KMS-11 (cell line): Measurements from ENCODE around the gene LYZL6.

Experiments
- H2AFZ ChIP-seq: fragments of 200-600 bp; sonication (generic); 2 replicates; pipeline ENCODE4 v1.6.1; 2016; ENCODE audit warnings: antibody characterized with exemption, mixed run types, low read depth
- H3K27ac ChIP-seq: fragments of 200-600 bp; sonication (generic); 2 replicates; pipeline ENCODE4 v1.6.1; 2016; ENCODE audit warnings: mild to moderate bottlenecking, mixed run types
- H3K27me3 ChIP-seq: fragments of 200-600 bp; sonication (generic); 2 replicates; pipeline ENCODE4 v1.6.1; 2017; ENCODE audit warnings: mild to moderate bottlenecking, low read depth, mixed run types, moderate library complexity; ENCODE audit not compliant: insufficient read depth
- H3K36me3 ChIP-seq: fragments of 200-600 bp; sonication (generic); 2 replicates; pipeline ENCODE4 v1.6.1; 2017; ENCODE audit warnings: mild to moderate bottlenecking, mixed run types; ENCODE audit not compliant: insufficient read depth
- H3K4me1 ChIP-seq: fragments of 200-600 bp; sonication (generic); 2 replicates; pipeline ENCODE4 v1.6.1; 2016; ENCODE audit warnings: mild to moderate bottlenecking, low read depth, mixed run types; ENCODE audit not compliant: poor library complexity, severe bottlenecking
- H3K4me2 ChIP-seq: fragments of 200-600 bp; sonication (generic); 2 replicates; pipeline ENCODE4 v1.7.0; 2016; ENCODE audit warnings: mild to moderate bottlenecking, mixed run types
- H3K4me3 ChIP-seq: fragments of 200-600 bp; sonication (generic); IDR thresholded peaks from 2 replicates; pipeline ENCODE4 v1.6.1; 2017; ENCODE audit warnings: low read depth, low read length, mixed read lengths; ENCODE audit not compliant: insufficient read depth
- H3K79me2 ChIP-seq: fragments of 200-600 bp; sonication (generic); 2 replicates; pipeline ENCODE4 v1.6.1; 2016; ENCODE audit warnings: low read depth, mixed run types; ENCODE audit not compliant: insufficient read depth
- H3K9ac ChIP-seq: fragments of 200-600 bp; sonication (generic); 2 replicates; pipeline ENCODE4 v1.6.1; 2016; ENCODE audit warnings: mild to moderate bottlenecking, mixed run types
- H4K20me1 ChIP-seq: fragments of 200-600 bp; sonication (generic); 2 replicates; pipeline ENCODE4 v1.6.1; 2016; ENCODE audit warnings: mild to moderate bottlenecking, mixed run types; ENCODE audit not compliant: insufficient read depth
- TF ChIP-seq, protein P1 (sequence below): fragments of 200-600 bp; sonication (generic); conservative IDR thresholded peaks from 2 replicates; pipeline ENCODE4 v1.6.1; 2017; ENCODE audit warnings: low read depth, mild to moderate bottlenecking, antibody characterized with exemption, low read length, moderate library complexity, mixed read lengths

LYZL6 gene

DNA sequence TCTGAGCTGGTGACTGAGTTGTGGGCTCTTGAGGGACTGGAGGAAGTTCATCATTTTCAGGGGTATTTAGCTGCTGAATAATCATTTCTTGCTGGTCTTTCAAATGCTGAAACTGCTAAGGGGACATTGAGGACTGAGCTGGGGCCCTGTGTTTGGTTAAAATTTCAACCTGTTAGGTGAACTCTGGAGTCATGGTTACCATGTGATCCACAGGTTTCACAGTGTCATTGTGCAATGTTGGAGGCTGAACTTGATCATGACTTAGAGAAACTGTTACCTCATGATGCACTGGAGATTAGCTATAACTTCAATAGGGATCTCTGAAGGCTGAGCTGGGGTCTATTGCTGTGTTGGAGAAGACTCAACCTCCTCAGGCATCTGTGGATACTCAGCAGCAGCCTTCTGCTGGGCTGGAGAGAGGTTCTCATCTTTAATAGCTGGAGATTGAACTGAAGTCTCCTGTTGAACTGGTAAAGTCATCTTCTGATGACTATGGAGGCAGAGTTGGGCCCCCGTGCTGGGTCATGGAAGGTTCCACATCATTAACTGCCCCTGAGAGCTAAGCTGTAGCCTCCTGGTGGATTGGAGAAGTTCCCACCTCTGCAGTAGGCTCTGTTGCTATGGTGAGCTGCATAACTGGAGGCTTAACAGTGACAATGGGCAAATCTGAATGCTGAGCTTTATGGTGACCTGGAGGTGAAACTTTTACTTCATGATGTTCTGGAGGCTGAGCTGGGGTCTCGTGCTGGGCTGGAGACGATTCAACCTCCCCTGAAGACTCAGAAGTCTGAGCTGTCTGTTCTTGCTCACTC is 28.2 kb downstream of the LYZL6 start:
- TF ChIP-seq, protein P1, sequence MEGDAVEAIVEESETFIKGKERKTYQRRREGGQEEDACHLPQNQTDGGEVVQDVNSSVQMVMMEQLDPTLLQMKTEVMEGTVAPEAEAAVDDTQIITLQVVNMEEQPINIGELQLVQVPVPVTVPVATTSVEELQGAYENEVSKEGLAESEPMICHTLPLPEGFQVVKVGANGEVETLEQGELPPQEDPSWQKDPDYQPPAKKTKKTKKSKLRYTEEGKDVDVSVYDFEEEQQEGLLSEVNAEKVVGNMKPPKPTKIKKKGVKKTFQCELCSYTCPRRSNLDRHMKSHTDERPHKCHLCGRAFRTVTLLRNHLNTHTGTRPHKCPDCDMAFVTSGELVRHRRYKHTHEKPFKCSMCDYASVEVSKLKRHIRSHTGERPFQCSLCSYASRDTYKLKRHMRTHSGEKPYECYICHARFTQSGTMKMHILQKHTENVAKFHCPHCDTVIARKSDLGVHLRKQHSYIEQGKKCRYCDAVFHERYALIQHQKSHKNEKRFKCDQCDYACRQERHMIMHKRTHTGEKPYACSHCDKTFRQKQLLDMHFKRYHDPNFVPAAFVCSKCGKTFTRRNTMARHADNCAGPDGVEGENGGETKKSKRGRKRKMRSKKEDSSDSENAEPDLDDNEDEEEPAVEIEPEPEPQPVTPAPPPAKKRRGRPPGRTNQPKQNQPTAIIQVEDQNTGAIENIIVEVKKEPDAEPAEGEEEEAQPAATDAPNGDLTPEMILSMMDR: no peak
- no peak overlapping the region for H3K27ac ChIP-seq
- no peak overlapping the region for H3K9ac ChIP-seq
- H3K27me3 ChIP-seq: no peaks in the 10 kb centered on the region
- H2AFZ ChIP-seq: no peak overlapping the region
- no peaks in the 10 kb centered on the region for H3K79me2 ChIP-seq
- no peaks in the 10 kb centered on the region for H3K36me3 ChIP-seq
- no peaks in the 10 kb centered on the region for H4K20me1 ChIP-seq
- H3K4me2 ChIP-seq: no peak overlapping the region
- H3K4me1 ChIP-seq: no peaks in the 10 kb centered on the region
- H3K4me3 ChIP-seq: no peak overlapping the region

DNA sequence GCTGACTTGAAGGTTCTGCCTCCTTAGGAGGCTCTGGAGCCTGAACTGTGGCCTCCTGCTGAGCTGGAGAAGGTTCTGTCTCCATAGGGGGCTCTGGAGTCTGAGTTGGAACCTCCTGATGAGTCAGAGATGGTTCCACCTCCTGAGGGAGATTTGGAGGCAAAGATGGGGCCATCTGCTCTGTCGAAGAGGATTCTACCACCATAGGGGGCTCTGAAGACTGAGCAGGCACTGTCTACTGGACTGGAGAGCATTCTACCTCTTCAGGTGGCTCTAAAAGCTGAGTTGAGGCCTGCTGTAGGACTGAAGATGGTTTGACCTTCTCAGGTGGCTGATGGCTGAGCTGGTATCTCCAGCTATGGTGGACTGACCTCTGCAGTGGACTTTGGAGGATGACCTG is 29.2 kb downstream of the LYZL6 start:
- TF ChIP-seq, protein P1: no peak
- no peak overlapping the region for H3K27ac ChIP-seq
- H2AFZ ChIP-seq: no peak overlapping the region
- no peak overlapping the region for H3K4me3 ChIP-seq
- no peak overlapping the region for H3K4me2 ChIP-seq
- no peaks in the 10 kb centered on the region for H3K27me3 ChIP-seq
- H3K9ac ChIP-seq: no peak overlapping the region
- no peaks in the 10 kb centered on the region for H4K20me1 ChIP-seq
- H3K36me3 ChIP-seq: no peaks in the 10 kb centered on the region
- no peaks in the 10 kb centered on the region for H3K4me1 ChIP-seq
- no peaks in the 10 kb centered on the region for H3K79me2 ChIP-seq

DNA sequence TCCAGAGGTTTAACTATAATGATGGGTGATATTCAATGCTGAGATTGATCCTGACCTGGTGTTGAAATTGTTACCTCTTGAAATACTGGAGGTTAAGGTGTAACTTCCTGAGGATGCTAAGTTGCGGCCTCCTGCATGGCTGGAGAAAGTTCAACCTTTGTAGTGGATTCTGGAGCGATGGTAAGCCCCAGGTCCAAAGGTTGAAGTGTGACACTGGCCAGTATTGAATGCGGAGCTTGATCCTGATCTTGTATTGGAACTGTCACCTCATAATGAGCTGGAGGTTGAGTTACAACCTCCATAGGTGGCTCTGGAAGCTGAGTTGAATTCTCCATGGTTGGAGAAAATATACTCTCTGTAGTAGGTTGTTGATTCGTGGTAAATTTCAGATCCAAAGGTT is 29.9 kb downstream of the LYZL6 start:
- TF ChIP-seq, protein P1: no peak
- no peaks in the 10 kb centered on the region for H3K79me2 ChIP-seq
- H2AFZ ChIP-seq: no peak overlapping the region
- H3K36me3 ChIP-seq: no peaks in the 10 kb centered on the region
- no peaks in the 10 kb centered on the region for H3K4me1 ChIP-seq
- H3K27ac ChIP-seq: no peak overlapping the region
- no peaks in the 10 kb centered on the region for H3K27me3 ChIP-seq
- H3K4me2 ChIP-seq: no peak overlapping the region
- no peak overlapping the region for H3K4me3 ChIP-seq
- no peaks in the 10 kb centered on the region for H4K20me1 ChIP-seq
- no peak overlapping the region for H3K9ac ChIP-seq

DNA sequence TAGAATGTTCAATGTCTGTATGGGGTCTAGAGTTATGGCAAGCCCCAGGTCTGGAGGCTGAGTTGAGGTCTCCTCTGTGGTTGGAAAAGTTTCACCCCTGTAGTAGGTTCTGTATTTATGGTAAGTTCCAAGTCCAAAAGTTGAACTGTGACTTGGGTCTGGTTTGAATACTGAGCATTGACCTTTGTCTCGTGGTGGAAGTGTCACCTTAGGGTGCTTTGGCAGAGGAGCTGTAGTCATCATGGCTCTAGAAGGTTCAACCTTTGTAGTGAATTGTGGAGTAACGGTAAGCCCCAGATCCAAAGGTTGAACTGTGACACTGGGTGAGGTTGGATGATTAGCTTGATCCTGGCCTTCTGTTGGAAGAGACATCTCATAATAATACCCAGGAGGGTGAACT is 30.6 kb downstream of the LYZL6 start:
- Histone ChIP-seq H3K27me3 (no peaks in the 10 kb centered on the region), H3K9ac (no peak overlapping the region), H3K79me2 (no peaks in the 10 kb centered on the region), H3K36me3 (no peaks in the 10 kb centered on the region), H3K4me3 (no peak overlapping the region), H2AFZ (no peak overlapping the region), H3K4me1 (no peaks in the 10 kb centered on the region), H3K4me2 (no peak overlapping the region), H4K20me1 (no peaks in the 10 kb centered on the region), H3K27ac (no peak overlapping the region)
- TF ChIP-seq, protein P1: no peak
